Karpas-422 (cell line): Measurements from ENCODE around the gene MYH3. TPM values are rescaled to one million over a fixed set of nuclear protein-coding genes. Genes with fewer than 3 reads are reported as not detected.
A peak's percentile ranks its signal among the peaks of the same experiment; 100 is the strongest.

Experiments used
- DNase-seq: peaks from one replicate; pipeline ENCODE4 v3.0.0-alpha.2; 2015
- H2AFZ ChIP-seq: fragments of 200-600 bp; sonication (generic); 2 replicates; pipeline ENCODE4 v1.6.1; 2014; ENCODE audit warnings: antibody characterized with exemption, low read length, mixed read lengths
- H3K27ac ChIP-seq: fragments of 200-600 bp; sonication (generic); 2 replicates; pipeline ENCODE4 v1.5.1; 2014; ENCODE audit warnings: mild to moderate bottlenecking, low read length, moderate library complexity
- H3K27me3 ChIP-seq: fragments of 200-600 bp; sonication (generic); 2 replicates; pipeline ENCODE4 v1.6.1; 2014; ENCODE audit warnings: low read length, mixed read lengths
- H3K36me3 ChIP-seq: fragments of 200-600 bp; sonication (generic); 2 replicates; pipeline ENCODE4 v1.6.1; 2014; ENCODE audit warnings: low read length, mixed read lengths; ENCODE audit not compliant: insufficient read depth
- H3K4me1 ChIP-seq: fragments of 200-600 bp; sonication (generic); 2 replicates; pipeline ENCODE4 v1.6.1; 2014; ENCODE audit warnings: mild to moderate bottlenecking, low read length, mixed read lengths
- H3K4me2 ChIP-seq: fragments of 200-600 bp; sonication (generic); 2 replicates; pipeline ENCODE4 v1.6.1; 2014; ENCODE audit warnings: low read length, low read depth, mild to moderate bottlenecking; ENCODE audit not compliant: poor library complexity, severe bottlenecking
- H3K4me3 ChIP-seq: fragments of 200-600 bp; sonication (generic); 2 replicates; pipeline ENCODE4 v1.5.1; 2014; ENCODE audit warnings: mild to moderate bottlenecking, antibody characterized with exemption, low read length, mixed read lengths
- H3K79me2 ChIP-seq: fragments of 200-600 bp; sonication (generic); 2 replicates; pipeline ENCODE4 v1.6.1; 2014; ENCODE audit warnings: mild to moderate bottlenecking, low read length, mixed read lengths
- H3K9ac ChIP-seq: fragments of 200-600 bp; sonication (generic); 2 replicates; pipeline ENCODE4 v1.6.0; 2014; ENCODE audit warnings: low read length
- H3K9me2 ChIP-seq: fragments of 200-600 bp; sonication (generic), shearing (Covaris generic); replicated peaks from 2 replicates; pipeline ENCODE4 v1.6.0; 2014; ENCODE audit warnings: mild to moderate bottlenecking, low read length, moderate library complexity; ENCODE audit not compliant: insufficient read depth
- H3K9me3 ChIP-seq: fragments of 300-700, 200-600 bp; sonication (generic); 2 replicates; pipeline ENCODE4 v1.6.1; 2014; ENCODE audit warnings: low read length, mixed read lengths
- H4K20me1 ChIP-seq: fragments of 200-600 bp; sonication (generic); 2 replicates; pipeline ENCODE4 v1.6.1; 2014; ENCODE audit warnings: mild to moderate bottlenecking, antibody characterized with exemption, low read length, low read depth; ENCODE audit not compliant: insufficient read depth
- total RNA-seq: library from RNA; depleted of rRNA; stranded (reverse); fragments of >200 nt; shearing (Covaris generic); gene quantifications from 2 replicates; pipeline ENCODE4 v1.2.3, GENCODE V29; 2014; ENCODE audit warnings: low replicate concordance

Gene MYH3
- total RNA-seq, 1 experiment from 2014 or later = 1.0 TPM

- Histone ChIP-seq H3K79me2 (peaks cover 83% of the 10 kb centered on the region), H3K4me2 (no peak overlapping the region)
- DNase-seq = no peak
Measured at GRCh38 chr17:10687499-10687898, 30.4 kb upstream of the MYH3 start.

GRCh38 chr17:10683853-10684252 lies 26.7 kb upstream of the MYH3 start:
- H2AFZ ChIP-seq = no peak overlapping the region
- peaks cover 70% of the 10 kb centered on the region for H3K36me3 ChIP-seq

More at GRCh38 chr17:10687499-10687898, 30.4 kb upstream of the MYH3 start:
- Histone ChIP-seq H3K9me3 (no peaks in the 10 kb centered on the region), H2AFZ (no peak overlapping the region), H3K27me3 (no peaks in the 10 kb centered on the region), H4K20me1 (peaks cover 25% of the 10 kb centered on the region), H3K4me1 (peaks cover 25% of the 10 kb centered on the region), H3K36me3 (peaks cover 76% of the 10 kb centered on the region), H3K27ac (no peak overlapping the region), H3K4me3 (no peak overlapping the region), H3K9ac (no peak overlapping the region), H3K9me2 (no peaks in the 10 kb centered on the region)

GRCh38 chr17:10681866-10682446 lies 24.8 kb upstream of the MYH3 start:
- no peak overlapping the region for H3K9ac ChIP-seq
- H3K4me3 ChIP-seq = no peak overlapping the region
- no peak overlapping the region for H3K4me2 ChIP-seq
- H3K4me1 ChIP-seq = no peaks in the 10 kb centered on the region
- H3K27ac ChIP-seq = no peak overlapping the region
- no peaks in the 10 kb centered on the region for H4K20me1 ChIP-seq
- no peaks in the 10 kb centered on the region for H3K9me2 ChIP-seq
- H3K36me3 ChIP-seq = peaks cover 68% of the 10 kb centered on the region
- no peak overlapping the region for H2AFZ ChIP-seq
- no peaks in the 10 kb centered on the region for H3K9me3 ChIP-seq
- DNase-seq = no peak
- H3K27me3 ChIP-seq = no peaks in the 10 kb centered on the region
- peaks cover 44% of the 10 kb centered on the region for H3K79me2 ChIP-seq

More at GRCh38 chr17:10683853-10684252, 26.7 kb upstream of the MYH3 start:
- H3K27me3 ChIP-seq = no peaks in the 10 kb centered on the region
- H3K9ac ChIP-seq = no peak overlapping the region
- H3K79me2 ChIP-seq = peaks cover 58% of the 10 kb centered on the region
- no peak overlapping the region for H3K4me3 ChIP-seq
- H3K4me1 ChIP-seq = no peaks in the 10 kb centered on the region
- no peak overlapping the region for H3K27ac ChIP-seq
- DNase-seq = peak; percentile 73
- H3K4me2 ChIP-seq = no peak overlapping the region
- no peaks in the 10 kb centered on the region for H3K9me2 ChIP-seq
- no peaks in the 10 kb centered on the region for H3K9me3 ChIP-seq
- no peaks in the 10 kb centered on the region for H4K20me1 ChIP-seq

DNA sequence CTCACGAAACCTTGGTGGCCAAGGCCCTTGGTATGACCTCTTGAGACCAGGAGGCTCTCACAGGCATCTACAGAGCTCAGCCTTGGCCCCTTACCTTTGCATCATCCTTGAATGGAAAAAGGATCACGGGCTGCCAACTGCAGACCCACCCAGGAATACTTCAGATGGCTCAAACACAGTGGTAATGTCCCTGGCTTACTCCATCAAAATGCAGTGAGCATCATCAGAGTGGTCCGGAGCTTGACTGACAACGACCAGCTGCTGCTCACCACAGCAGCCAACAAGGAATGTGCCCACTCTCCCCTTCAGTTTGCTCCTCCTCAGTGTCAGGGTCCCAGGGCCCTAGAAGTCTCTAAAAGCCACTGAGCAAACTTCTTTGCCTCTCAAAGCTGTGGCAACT lies 17.6 kb upstream of the MYH3 start:
- Histone ChIP-seq H4K20me1 (0 out of 2 replicates have a peak, but pooled peaks cover 3% of the 10 kb centered on the region), H3K4me1 (no peaks in the 10 kb centered on the region), H3K36me3 (peaks cover 29% of the 10 kb centered on the region; the same call in 1 of the 2 replicates), H3K4me3 (no peak overlapping the region), H3K79me2 (0 out of 2 replicates have a peak, but pooled peaks cover 2% of the 10 kb centered on the region), H3K4me2 (no peak overlapping the region), H3K27me3 (no peaks in the 10 kb centered on the region), H2AFZ (no peak overlapping the region), H3K9me3 (no peaks in the 10 kb centered on the region), H3K9me2 (no peaks in the 10 kb centered on the region), H3K27ac (no peak overlapping the region), H3K9ac (no peak overlapping the region)
- no peak for DNase-seq

DNA sequence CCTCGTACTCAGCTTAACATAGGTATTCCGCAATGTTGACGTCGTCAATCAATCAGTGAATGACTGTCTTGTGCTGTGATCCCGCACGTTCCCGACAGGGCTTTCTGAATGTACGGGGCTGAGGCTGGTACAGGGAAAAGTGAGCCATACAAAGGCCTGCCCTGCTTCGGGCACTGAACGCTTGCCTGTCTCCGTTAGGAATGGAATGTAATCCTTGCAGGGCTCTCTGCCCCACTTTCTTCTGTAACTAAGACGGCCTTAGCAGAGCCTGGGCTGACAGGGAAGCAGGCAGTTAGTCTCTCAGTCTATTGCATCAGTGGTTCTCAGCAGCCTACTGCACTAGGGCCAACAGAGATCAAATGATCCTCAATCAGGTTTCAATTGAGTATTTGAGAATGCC lies 16.2 kb upstream of the MYH3 start:
- Histone ChIP-seq H3K9me3 (no peaks in the 10 kb centered on the region), H3K4me1 (no peaks in the 10 kb centered on the region), H3K27ac (no peak overlapping the region), H3K9me2 (no peaks in the 10 kb centered on the region), H2AFZ (no peak overlapping the region), H3K9ac (no peak overlapping the region), H4K20me1 (0 out of 2 replicates have a peak, but pooled peaks cover 3% of the 10 kb centered on the region), H3K79me2 (0 out of 2 replicates have a peak, but pooled peaks cover under 1% of the 10 kb centered on the region), H3K27me3 (no peaks in the 10 kb centered on the region), H3K4me2 (no peak overlapping the region), H3K36me3 (peaks cover 23% of the 10 kb centered on the region; the same call in 1 of the 2 replicates), H3K4me3 (no peak overlapping the region)
- no peak for DNase-seq

- H3K4me1 ChIP-seq = no peaks in the 10 kb centered on the region
- no peaks in the 10 kb centered on the region for H3K9me2 ChIP-seq
- no peak overlapping the region for H3K4me3 ChIP-seq
- no peaks in the 10 kb centered on the region for H3K9me3 ChIP-seq
- H3K79me2 ChIP-seq = no peaks in the 10 kb centered on the region
- H3K4me2 ChIP-seq = no peak overlapping the region
- H3K9ac ChIP-seq = no peak overlapping the region
- no peak overlapping the region for H3K27ac ChIP-seq
- no peaks in the 10 kb centered on the region for H3K27me3 ChIP-seq
- no peak overlapping the region for H2AFZ ChIP-seq
- DNase-seq = no peak
- no peaks in the 10 kb centered on the region for H4K20me1 ChIP-seq
- H3K36me3 ChIP-seq = 0 out of 2 replicates have a peak, but pooled peaks cover 4% of the 10 kb centered on the region
Measured at GRCh38 chr17:10668775-10669174, 11.7 kb upstream of the MYH3 start.

DNA sequence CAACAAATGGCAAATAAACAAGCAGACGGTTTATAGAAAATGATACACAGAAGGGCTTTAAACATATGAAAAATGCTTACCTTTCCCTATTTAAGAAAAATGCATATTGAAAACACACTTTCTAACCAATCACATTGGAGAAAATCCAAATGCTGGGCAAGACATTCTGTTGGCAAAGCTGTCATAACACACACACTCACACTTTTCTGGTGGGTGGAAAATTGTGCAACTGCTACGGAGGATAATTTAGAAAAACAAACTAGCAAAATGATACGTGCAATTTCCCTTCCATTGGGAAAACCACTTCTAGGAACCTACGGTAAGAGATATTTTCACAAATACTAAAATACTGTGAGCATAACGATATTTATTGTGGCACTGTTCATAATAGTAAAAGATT lies 9.8 kb upstream of the MYH3 start:
- no peaks in the 10 kb centered on the region for H3K27me3 ChIP-seq
- no peak overlapping the region for H3K9ac ChIP-seq
- no peak for DNase-seq
- no peak overlapping the region for H2AFZ ChIP-seq
- H4K20me1 ChIP-seq = no peaks in the 10 kb centered on the region
- no peaks in the 10 kb centered on the region for H3K79me2 ChIP-seq
- no peaks in the 10 kb centered on the region for H3K36me3 ChIP-seq
- no peaks in the 10 kb centered on the region for H3K9me2 ChIP-seq
- no peak overlapping the region for H3K4me3 ChIP-seq
- H3K4me1 ChIP-seq = no peaks in the 10 kb centered on the region
- no peaks in the 10 kb centered on the region for H3K9me3 ChIP-seq
- H3K4me2 ChIP-seq = no peak overlapping the region
- H3K27ac ChIP-seq = no peak overlapping the region

GRCh38 chr17:10664571-10664970 lies 7.5 kb upstream of the MYH3 start:
- Histone ChIP-seq H3K9me3 (no peaks in the 10 kb centered on the region), H3K79me2 (no peaks in the 10 kb centered on the region), H4K20me1 (no peaks in the 10 kb centered on the region), H3K9me2 (no peaks in the 10 kb centered on the region), H3K36me3 (no peaks in the 10 kb centered on the region), H3K27me3 (no peaks in the 10 kb centered on the region), H3K4me3 (no peak overlapping the region), H3K4me1 (no peaks in the 10 kb centered on the region), H3K4me2 (no peak overlapping the region), H2AFZ (no peak overlapping the region), H3K9ac (no peak overlapping the region), H3K27ac (no peak overlapping the region)
- DNase-seq = no peak
